HS-5 (cell line): ENCODE results near the gene TMEM38B.

Experiments used
- DNase-seq: peaks from one replicate; pipeline ENCODE4 v3.0.0-alpha.2; 2012; ENCODE audit warnings: low read depth

TMEM38B gene, protein sequence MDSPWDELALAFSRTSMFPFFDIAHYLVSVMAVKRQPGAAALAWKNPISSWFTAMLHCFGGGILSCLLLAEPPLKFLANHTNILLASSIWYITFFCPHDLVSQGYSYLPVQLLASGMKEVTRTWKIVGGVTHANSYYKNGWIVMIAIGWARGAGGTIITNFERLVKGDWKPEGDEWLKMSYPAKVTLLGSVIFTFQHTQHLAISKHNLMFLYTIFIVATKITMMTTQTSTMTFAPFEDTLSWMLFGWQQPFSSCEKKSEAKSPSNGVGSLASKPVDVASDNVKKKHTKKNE

DNA sequence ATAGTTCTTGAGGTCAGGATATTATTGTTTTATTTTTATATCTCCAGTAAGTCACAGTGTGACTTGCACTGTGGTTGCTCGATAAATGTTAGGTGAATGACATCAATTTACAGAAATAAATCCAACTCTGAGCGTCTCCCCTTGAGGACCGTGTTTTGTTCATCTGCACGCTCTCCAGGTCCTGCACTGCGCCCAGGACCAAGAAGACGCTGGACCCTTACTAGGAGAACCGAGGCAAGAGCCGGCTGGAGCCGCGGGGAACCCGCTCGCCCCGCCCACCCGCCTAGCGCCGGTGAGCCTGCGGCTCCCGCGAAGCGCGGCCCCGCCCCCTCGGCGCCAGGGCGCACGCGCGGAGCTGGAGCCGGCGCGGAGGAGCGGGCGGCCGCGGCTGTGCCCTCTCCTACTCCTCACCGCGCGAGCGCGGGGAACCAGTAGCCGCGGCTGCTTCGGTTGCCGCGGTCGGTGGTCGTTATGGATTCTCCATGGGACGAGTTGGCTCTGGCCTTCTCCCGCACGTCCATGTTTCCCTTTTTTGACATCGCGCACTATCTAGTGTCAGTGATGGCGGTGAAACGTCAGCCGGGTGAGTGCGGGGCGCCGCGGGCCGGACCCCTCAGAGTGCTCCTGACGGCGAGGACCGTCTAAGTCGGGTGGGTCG lies at the start of gene TMEM38B:
TSS of gene TMEM38B (plus strand) at position 352 of the 658 bp plus-strand sequence. CDS start at position 472, 120 bp downstream.
- DNase-seq, result peak; percentile 16

DNA sequence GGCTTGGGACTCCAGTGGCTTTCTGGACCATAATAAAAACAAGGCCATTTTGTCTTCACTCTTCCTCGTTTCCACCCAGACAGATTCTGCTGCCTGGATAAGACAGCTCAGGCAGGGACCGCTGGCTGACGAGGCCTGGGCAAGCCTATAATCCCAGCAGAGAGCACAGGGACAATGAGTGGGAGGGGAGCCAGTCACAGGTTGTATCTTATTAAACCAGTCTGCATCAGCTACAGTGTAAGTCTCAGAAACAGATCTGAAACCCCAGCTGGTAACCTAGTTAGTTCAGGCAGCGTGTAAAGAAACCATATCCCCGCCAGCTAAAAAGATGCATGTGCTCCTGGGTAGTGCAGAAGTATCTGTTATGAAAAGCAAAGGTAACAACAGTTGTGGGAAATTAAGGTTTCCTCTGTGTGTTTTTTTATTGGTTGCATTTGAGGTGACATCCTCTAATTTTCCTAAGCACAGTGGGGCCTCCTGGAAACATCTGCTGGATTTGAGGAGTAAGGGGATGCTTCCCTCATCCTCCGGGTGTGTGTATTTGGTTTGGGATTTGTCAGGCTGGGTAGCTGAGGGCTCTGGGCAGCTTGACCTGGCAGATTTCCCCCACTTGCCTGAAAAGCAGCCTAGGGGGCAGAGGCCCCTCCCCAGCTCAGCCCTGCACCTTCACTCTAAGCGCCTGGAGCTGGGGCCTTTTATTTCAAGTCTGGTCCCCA lies 47.3 kb upstream of the TMEM38B start:
- no peak for DNase-seq

DNA sequence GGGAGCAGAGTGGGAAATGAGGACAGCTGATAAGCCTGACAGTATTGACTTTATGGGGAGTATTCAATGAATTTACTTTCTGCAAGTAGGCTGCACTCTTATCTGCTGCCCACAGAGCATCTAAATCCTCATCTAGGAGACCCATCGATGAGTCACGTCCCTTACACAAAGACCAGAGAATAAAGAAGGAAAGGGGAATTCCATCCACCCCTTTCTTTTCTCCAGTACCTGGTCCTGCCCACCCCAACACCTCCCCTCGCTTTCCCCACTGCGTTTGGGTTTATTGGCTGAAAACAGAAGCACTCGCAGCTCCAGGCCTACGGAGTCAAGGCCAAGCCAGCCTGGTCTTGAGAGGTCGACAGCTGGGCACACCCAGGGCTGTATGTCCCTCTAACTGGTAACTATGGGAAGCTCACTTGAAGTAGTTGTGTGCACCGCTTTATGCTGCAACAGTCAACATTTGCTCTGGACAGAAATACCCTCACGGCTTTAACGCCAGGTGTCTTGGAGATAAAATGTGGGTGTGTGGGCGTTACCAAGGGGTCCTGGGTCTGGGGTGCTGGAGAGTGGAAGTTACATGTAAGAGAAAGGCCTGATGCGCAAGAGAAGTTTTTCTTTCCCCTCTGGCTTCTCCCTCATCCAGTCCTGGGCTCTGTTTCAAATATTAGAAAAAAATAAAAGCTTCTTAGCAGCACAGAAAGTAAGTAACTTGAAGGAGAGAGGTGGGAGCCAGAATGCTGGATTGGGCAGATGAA lies 46.6 kb upstream of the TMEM38B start:
- DNase-seq, result no peak

DNA sequence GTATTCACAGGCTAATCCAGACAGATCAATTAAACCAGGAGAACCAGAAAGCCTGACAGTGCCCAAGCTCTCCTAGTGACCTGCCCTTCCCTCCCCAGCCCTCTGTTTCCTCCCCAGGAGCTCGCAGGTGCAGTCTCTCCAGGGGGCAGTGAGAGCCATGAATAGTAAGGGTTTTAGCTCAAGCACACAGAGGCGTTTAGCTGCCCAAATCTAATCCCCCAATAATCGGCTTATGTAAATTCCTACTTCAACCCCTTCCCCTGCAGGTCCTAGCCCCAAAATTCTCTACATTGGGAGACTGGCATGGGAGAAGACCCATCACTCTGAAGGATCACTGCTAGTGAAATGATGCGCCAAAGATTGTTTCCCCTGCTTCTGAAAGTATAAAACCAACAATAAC lies 42.5 kb upstream of the TMEM38B start:
- no peak for DNase-seq

DNA sequence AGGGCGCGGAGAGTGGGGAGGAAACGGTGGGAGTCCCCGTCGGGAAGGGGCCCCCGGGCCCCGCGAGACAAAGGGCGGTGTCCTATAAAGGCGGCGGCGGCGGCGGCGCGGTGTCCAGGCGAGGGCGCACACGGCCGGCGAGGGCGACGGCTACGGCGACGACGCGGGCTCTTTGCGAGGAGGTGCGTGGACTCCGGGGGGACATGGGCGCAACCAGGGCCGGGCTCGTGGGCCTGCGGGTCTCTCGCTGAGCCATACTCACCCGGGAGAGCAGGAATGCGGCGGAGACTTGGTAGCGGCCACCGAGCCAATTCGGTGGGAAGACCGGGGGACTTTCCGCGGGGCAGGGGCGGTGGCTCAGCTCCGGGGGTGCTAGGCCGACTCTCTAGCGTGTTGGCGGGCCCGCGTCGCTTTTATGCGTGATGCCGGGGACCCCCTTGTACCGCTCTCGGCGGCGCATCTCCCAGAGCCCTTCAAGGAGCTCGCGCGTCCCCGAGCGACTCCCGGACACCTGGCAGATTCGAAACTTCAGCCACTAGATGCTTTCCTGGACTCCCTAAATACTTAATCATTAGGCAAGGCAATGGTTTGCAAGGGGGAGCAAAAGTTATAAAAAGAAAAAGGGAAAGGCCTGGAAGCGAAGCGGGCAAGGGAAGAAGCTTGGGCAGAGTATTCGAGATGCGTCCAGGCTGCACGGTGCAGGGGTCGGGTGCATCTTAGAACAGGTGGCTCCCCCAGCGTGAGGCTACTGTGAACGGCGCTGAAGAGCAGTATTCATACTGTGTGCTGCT lies 38.0 kb upstream of the TMEM38B start:
- DNase-seq, result no peak

DNA sequence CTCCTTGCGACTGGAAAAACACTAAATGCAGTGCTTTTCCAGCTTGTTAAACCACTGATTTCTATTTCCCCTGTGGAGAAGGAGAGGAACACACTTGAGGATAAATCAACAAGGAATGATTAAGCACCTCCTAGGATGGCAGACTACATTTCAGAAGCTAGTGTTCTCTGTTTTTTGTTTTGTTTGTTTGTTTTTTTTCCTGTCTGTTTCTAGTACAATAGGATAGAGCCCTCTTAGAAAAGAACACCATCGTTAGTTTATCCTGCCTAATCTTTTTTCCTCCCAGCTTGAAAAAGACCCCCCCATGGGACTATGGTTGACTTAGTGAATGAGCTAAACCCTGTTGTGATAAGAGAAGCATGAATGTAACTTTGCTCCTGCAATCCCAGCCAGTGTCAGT lies 36.0 kb upstream of the TMEM38B start:
- no peak for DNase-seq

DNA sequence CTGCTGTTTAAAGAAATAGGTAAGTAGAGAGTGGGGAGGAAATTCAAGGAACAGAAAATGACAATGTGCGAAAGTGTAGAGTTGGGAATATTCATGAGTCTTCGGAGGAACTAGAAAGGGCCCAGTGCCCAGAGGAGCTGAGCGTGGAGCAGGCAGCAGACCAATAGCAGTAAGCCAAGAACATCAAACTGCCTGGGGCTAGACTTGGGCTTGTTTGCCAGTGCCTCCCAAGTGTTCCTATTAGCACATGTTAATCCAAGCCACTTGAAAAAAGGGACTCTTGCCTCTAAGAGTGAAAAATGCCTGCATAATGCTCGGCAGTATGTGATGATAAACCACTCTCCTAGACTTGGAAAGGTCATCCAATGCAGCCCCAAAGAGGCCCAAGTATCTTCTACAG lies 33.3 kb upstream of the TMEM38B start:
- no peak for DNase-seq

DNA sequence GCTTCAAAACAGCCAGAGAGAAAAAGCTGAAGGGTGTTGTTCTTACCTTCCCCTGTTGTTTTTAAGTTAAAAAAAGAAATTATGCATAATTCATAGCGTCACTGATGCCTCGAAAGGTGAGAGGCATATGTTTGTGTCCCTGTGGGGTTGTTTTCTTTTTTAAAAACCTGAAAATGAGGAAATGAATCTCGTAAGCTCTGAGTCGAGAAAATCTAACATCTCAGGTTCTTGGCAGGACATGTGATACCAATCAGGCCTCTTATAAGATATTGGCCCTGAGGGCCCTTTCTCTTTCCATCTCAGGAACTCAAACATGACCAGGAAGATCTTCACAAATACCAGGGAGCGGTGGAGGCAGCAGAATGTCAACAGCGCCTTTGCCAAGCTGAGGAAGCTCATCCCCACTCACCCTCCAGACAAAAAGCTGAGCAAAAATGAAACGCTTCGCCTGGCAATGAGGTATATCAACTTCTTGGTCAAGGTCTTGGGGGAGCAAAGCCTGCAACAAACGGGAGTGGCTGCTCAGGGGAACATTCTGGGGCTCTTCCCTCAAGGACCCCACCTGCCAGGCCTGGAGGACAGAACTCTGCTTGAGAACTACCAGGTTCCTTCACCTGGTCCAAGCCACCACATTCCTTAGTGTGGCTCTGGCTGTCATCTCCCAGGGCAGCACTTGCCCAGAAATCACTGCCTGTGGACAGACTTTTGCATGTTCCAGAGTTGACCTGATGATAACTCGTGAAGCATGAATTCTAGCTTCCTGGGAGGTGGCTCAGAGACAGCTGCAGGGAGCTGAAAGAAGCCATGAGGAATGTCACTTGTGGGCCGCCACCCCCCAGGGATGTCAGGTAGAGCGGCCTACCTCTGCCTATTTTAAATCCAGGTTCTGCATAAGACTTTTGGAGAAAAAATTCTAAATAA lies 31.9 kb upstream of the TMEM38B start, which contains the start of gene TAL2:
TSS of gene TAL2 (plus strand) at position 274 of the 921 bp plus-strand sequence. CDS start at position 314, 40 bp downstream.
- no peak for DNase-seq

DNA sequence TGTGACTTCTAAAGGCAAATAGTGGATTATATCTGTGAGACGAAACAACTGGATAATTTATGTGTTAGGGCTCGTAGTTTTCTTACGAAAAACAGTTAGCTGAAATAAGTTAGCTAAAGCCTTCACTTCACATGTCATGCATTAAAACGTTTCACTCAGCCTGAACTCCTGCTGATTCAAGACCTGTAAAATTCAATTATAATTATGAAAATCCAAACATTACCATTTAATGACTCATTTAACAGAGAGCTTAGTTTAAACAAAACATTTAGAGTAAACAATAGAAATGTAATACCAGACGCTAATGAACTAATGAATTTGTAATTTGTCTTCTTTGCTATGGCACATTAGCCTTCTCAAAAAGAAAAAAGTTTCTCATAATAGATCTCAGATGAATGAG lies 30.4 kb upstream of the TMEM38B start:
- DNase-seq, result no peak

DNA sequence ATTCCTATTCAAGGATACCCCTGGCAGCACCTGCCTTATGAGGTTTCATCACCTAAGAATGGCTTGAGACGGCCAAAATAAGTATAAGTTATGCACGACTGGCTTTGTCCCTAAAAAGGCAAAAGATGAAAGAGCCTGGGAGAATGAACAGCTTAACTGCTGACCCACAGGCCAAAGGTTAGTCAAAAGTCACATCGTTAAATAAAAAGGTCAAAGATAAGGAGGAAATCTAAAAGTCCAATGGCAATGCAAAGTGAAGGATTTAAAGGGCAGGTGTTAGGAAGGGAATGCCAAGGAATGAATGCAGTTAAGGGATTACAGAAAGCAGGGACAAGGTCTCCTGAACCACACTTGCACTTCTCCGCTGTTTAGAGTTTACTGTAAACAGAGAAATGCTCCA lies 26.5 kb upstream of the TMEM38B start:
- no peak for DNase-seq

DNA sequence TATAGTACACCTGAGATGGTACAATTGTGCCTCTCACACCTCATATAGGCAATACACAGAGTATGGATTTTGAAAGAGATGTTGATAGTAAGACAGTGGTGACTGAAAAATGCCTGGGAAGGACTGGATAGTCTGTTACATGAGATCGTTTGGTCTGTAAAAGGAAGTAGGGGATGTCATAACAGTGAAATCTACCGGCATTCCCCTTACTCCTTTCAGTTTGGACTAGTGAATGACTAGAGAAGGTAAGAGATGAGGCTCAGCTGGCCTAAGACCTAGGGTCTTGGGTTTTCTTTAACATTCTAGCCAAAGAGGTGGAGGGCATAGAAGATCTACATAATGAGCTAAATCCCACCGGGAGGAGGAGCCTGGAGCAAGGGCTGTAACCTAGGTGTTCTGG lies 24.0 kb upstream of the TMEM38B start:
- no peak for DNase-seq

DNA sequence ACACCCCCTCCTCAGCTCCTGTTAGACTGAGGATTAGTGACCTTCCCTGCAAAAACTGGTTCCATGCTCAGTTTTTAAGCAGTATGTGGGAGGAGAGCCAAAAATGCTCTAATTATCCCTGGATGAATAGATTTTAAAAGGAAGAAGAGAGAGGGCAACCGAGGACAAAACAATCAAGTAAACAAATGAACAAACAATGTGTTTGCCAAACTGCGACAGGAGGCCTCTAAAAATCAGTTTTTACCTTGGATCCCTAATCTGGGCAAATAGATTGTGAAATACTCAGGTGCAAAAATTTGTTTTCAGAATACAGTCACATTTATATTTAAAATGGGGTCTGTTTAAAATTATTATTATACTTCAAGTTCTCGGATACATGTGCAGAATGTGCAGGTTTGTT lies 23.6 kb upstream of the TMEM38B start:
- DNase-seq, result no peak

DNA sequence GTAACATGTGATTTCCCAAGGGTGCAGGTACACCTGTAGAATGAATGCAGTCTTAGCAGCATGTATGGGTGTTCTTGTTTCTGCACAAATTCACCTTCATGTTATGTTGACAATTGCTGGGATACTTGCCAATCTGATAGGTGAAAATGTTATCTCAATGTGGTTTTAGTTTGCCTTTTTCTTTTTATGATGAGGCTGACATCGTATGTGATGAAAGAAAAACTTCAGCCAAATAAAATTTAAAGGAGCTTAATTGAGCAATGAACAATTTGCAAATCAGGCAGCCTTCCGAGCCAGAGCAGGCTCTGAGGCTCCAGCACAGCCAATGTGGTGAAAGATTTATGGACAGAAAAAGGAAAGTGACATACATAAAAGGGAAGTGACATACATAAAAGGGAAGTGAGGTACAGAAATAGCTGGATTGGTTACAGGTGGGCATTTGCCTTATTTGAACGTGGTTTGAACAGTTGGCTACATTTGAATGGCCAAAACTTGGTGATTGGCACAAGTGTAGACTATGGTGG lies 21.6 kb upstream of the TMEM38B start:
- no peak for DNase-seq

DNA sequence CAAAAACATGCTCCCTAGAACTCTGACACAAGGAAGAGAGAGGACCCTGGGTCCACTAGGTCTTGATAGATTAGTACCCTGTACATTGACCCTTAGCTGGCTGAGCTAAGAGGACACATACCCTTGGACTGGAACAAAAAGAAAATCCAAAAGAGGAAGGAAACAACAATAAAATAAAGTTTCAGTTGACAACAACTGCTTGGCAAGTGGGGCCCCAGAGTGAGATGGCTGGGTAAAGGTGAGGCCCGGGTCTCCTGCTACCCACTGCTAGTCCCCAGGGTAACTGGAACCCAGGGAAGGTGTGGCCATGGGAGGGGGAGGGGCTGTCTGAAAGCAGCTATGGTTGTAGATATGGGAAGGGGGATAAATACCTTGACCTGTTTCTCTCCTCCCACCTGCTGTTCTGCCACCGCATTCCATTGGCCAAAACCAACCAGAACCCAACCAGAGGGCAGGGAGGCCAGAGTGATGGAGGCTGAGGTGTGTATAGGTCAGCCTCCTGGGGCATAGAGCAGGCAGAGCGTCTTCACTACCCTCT lies 20.4 kb upstream of the TMEM38B start:
- DNase-seq, result no peak

DNA sequence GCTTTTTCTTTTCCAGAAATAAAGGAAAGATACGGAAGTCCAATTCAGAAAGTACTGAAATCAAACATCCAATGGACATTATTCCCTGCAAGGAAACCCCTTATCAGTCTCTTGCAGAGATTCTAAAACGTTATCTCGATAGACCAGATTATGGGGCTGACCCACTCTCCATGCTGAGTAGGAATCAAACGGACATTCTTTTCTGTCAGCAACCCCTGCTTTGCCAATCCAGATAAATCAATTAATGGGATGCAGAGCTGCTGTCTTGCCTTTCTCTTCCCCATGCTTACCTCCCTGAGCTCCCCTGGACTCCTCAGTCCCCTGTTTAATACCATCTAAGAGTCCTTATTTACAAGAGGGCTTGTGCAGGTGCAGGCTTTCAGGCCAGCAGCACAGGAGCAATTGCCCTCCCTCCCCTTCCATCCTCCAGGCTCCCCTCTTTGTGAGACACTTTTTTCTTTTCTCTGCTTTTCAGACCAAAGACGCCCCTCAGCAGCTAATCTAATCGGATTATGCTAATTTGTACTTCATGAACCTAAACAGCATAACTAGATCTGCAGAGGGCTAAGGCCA lies 17.9 kb upstream of the TMEM38B start:
- no peak for DNase-seq

DNA sequence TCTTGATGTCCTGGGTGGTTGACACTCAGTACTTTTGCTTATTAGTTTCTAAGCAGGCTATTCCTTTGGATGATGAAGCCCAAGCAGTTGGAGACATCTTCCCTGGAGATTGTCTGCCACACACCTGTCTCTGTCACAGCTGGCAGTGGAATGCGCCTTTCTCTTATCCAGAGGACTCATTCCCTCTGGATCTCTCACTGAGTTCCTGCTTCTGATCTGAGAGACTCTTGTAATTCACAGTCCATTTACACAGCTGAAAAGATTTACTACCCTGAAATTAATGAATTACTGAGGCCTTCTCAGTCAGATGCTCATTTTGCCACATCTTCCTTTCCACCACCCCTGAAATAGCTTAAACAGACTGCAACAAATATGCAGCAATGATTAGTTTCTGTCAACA lies 16.2 kb upstream of the TMEM38B start:
- DNase-seq, result no peak

DNA sequence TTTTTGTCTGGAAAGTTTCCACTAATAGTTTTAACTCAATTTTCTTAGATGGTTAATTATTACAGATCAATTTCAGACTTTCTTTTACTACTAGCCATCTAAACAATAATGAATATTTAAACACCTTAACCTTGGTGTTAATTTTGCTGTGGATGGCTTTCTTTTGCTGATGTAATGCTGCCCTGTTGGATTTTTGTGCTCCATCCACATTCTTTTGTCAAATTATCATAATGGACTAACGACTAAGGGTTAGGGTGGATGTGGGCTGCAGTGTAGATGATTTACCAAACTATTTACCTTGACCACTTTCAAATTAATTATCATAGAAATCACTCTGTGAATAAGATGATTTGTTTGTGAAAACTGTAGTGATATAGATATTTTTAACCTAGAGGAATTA lies 15.6 kb upstream of the TMEM38B start:
- no peak for DNase-seq

DNA sequence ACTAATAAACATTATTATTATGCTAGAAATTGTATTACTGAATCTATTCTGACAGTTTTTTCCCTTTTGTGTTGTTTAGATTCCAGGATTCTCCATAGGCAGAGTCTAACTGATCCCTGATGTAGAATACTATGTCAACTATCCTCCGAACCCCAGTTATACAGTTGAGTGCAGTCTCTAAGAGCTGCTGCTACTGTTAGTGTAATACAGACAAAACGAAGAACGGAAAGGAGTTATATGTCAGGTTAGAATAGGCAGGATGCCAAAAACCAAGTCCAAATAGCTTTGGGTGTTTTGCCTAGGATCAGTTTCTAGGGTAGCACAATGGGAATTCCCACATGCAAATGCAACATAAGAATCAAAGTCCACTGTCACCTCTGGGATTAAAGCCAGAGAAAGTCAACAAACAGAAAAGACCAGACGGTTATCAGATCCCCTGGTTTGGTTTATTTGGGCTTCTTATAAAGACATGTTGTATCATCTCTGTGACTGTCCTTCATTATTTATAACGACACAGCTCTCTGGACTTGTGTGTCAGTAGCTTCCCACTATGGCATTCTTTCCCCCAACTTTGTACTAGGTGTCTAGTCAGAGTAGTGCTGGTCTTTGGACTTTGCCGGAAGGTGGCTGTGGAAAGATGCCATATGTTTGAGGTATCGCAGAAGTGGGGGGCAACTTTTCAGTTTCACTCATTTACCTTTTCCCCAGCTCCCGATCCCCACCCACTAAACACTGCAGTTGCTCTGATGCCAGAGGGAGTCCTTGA lies 14.9 kb upstream of the TMEM38B start:
- no peak for DNase-seq

DNA sequence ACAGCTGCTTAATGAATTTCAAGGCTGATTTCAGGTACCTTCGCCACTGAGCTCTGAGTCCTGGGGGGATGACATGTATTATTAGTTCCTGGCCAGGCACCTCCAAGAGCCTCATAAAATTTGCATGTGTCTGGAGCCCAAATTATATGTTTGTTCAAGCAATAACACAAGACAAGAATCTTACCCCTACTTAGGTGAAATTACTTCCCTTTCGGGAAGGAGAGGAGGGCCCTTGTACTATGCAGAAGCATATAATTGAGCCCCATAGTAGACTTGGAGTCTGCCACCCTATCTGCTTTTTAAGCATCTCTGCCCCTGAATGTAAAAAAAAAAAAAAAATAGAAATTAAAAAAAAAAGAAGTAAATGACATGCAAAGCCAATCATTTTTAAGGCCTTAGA lies 13.0 kb upstream of the TMEM38B start:
- DNase-seq, result no peak
